HG03342 (cell line): ENCODE measurements around the gene TNPO2.

Experiments used
- ATAC-seq: cut with Tn5 transposase; IDR thresholded peaks from one replicate; pipeline ENCODE4 v1.9.1; 2021; ENCODE audit warnings: mild to moderate bottlenecking, moderate library complexity; ENCODE audit not compliant: unreplicated experiment

TNPO2 gene

DNA sequence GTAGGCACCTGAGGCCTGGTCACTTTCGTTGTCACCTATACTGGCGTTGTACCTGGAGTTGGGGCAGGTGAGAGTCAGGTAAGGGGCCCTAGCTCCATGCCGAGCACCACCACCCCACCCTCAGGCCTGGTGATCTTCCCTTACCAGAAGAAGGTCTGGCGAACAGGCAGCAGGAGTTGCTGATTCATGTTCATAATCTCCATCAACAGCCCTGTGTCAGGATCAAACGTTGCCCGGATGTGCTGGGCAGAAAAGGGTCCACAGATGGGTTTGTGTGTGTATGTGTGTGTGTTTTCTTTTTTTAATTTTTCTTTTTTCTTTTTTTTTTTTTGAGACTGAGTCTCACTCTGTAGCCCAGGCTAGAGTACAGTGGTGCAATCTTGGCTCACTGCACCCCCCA is 71.5 kb downstream of the TNPO2 start:
- no peak for ATAC-seq

DNA sequence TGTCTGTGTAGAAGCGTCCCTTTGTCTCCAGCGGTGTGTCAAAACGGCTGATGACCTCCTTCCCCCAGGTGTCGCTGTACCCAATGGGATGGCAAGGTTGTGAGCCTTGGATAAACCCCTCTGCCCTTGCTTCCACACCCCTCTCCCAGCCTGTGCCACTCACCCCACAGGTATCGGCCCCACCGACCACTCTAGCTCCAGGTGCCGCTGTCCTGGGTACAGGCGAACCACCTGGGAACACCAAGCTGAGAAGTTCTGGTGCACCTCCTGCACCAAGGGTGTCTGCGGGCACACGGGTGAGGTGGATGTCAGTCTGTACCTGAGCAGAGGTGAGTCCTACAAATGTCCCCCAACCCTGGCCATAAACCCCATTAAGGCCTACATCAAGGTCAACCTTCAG is 73.8 kb downstream of the TNPO2 start:
- no peak for ATAC-seq
